Measurements from ENCODE around the gene EDIL3. TPM values are rescaled to one million over a fixed set of nuclear protein-coding genes. Genes with fewer than 3 reads are reported as not detected.

The EDIL3 gene
- total and polyA plus RNA-seq, 2 of the 13 experiments (the other 11 are each of a cell fraction or from before 2014, with no cell fraction given) = 0.01 TPM; not detected in 1

GRCh38 chr5:84274585-84275468, 109.9 kb downstream of the EDIL3 start:
- Histone ChIP-seq H3K4me2 (ENCODE audit: low read depth, low read length) (no peak overlapping the region), H3K79me2 (ENCODE audit: insufficient read depth, low read length) (no peaks in the 10 kb centered on the region), H3K4me3 (replicated peaks in 1 of 3; ENCODE audit: insufficient read depth in 1 of 3, low read depth in 2 of 3, low read length in 3 of 3) (no peak overlapping the region), H3K27me3 (ENCODE audit: control insufficient read depth in 1 of 2, insufficient read depth in 2 of 2, low read length in 2 of 2) (no peaks in the 10 kb centered on the region), H4K20me1 (ENCODE audit: insufficient read depth, low read length) (no peaks in the 10 kb centered on the region), H2AFZ (ENCODE audit: low read length) (no peak overlapping the region), H3K27ac (ENCODE audit: extremely low read length, insufficient read depth, low read length) (no peak overlapping the region), H3K9me3 (ENCODE audit: low read length) (no peaks in the 10 kb centered on the region), H3K9ac (ENCODE audit: insufficient read depth, low read depth, low read length) (no peak overlapping the region), H3K4me1 (ENCODE audit: insufficient read depth, low read length) (no peaks in the 10 kb centered on the region), H3K36me3 (replicated peaks in 1 of 2; ENCODE audit: control insufficient read depth in 1 of 2, insufficient read depth in 2 of 2, low read length in 2 of 2) (no peaks in the 10 kb centered on the region)
- DNase-seq (ENCODE audit: low spot score) (peak; percentile 9), FAIRE-seq (no peak), ATAC-seq (no peak; the same call in 2 of the 3 replicates)
- ChIA-PET CTCF (ENCODE audit: low intra/inter-chr PET ratio, low total read pairs) (no interaction called here), POLR2A (no interaction called here)
- in situ Hi-C loops (cut with HindIII; ENCODE audit: extremely low pct_ligation_motif_present, low pct_unique_long_range_greater_than_20kb) (no loop called here), intact Hi-C loops (cut with micrococcal nuclease; ENCODE audit: unreplicated experiment) (loop anchor here (10.0 kb wide), 1 partner anchor 170 kb away; no protein-coding TSS in a partner anchor)
- no TSS peak for BruUV-seq (replicated peaks)
- no peak for TF ChIP-seq SRSF9 (IDR thresholded peaks at IDR 0.05; ENCODE audit: borderline replicate concordance, insufficient read depth, low read depth, low read length, poor library complexity, severe bottlenecking)
- TF ChIP-seq CTCF (CRISPR knock-in tag; IDR thresholded peaks at IDR 0.05) = peak; percentile 50
- TF ChIP-seq ZNF10 (CRISPR knock-in tag; IDR thresholded peaks at IDR 0.05; ENCODE audit: borderline replicate concordance, low read depth) = no peak
- TF ChIP-seq SMC3 (IDR thresholded peaks at IDR 0.05; ENCODE audit: low read length) = peak; percentile 42; the same call in 1 of the 2 replicates
- TF ChIP-seq ISX (CRISPR knock-in tag; conservative IDR thresholded peaks at IDR 0.05) = no peak
- TF ChIP-seq STAG1 (CRISPR knock-in tag; IDR thresholded peaks at IDR 0.05) = peak; percentile 24; the same call in 1 of the 2 replicates
- no peak for TF ChIP-seq ZBTB10 (CRISPR knock-in tag; IDR thresholded peaks at IDR 0.05; ENCODE audit: borderline replicate concordance)
- no peak for TF ChIP-seq ZBTB34 (CRISPR knock-in tag; IDR thresholded peaks at IDR 0.05)
- WGBS (ENCODE audit: low lambda C conversion rate) = 1% methylated on average over 3 of the region's 3 CpGs

Data from HepG2 (cell line).